Cardiac muscle cell (in vitro differentiated cells and primary cell): ENCODE data around the gene EPHB6. TPM values are rescaled to one million over a fixed set of nuclear protein-coding genes. Genes with fewer than 3 reads are reported as not detected.
A peak's percentile ranks its signal among the peaks of the same experiment; 100 is the strongest.

Experiments used
- DNase-seq, 2 donors: peaks; one replicate each; pipeline versions ENCODE4 v3.0.0 to v3.0.0-alpha.2; 2010 to 2017; ENCODE audit warnings: low read depth in 1 of 2, low spot score in 1 of 2
- H3K27ac ChIP-seq: fragments of 200-600 bp; sonication (generic); 2 replicates; pipeline ENCODE4 v1.5.1; 2016
- H3K27me3 ChIP-seq: fragments of 200-600 bp; sonication (generic); 2 replicates; pipeline ENCODE4 v1.6.0; 2016; ENCODE audit warnings: control low read depth
- H3K36me3 ChIP-seq: fragments of 200-600 bp; sonication (generic); 2 replicates; pipeline ENCODE4 v1.5.1; 2016; ENCODE audit warnings: control low read depth
- H3K4me1 ChIP-seq: fragments of 200-600 bp; sonication (generic); 2 replicates; pipeline ENCODE4 v1.8.1; 2017; ENCODE audit warnings: low read depth, mild to moderate bottlenecking, mixed run types
- H3K4me3 ChIP-seq: fragments of 200-600 bp; sonication (generic); 2 replicates; pipeline ENCODE4 v1.5.1; 2016; ENCODE audit warnings: mild to moderate bottlenecking
- H3K9me3 ChIP-seq: fragments of 200-600 bp; sonication (generic); 2 replicates; pipeline ENCODE4 v1.5.1; 2017; ENCODE audit warnings: low read depth, mild to moderate bottlenecking, control low read depth
- polyA plus RNA-seq: library from polyadenylated mRNA; unstranded; fragments of >200 nt; fragmentation: Nextera tagmentation; extraction: Ambion mirVana; gene quantifications from 2 replicates; pipeline ENCODE4 v1.2.1, GENCODE V29; 2016
- total RNA-seq: library from RNA; depleted of rRNA; stranded (reverse); fragments of >200 nt; gene quantifications from 2 replicates; pipeline ENCODE4 v1.2.3, GENCODE V29; 2016
- TF ChIP-seq, protein P1 (sequence below): IDR thresholded peaks from 2 replicates; pipeline ENCODE4 v1.5.1; 2012; ENCODE audit warnings: low read depth, mild to moderate bottlenecking, low read length

Gene EPHB6
- total and polyA plus RNA-seq, 2 experiments from 2014 or later = 15.7 to 27.7 TPM

DNA sequence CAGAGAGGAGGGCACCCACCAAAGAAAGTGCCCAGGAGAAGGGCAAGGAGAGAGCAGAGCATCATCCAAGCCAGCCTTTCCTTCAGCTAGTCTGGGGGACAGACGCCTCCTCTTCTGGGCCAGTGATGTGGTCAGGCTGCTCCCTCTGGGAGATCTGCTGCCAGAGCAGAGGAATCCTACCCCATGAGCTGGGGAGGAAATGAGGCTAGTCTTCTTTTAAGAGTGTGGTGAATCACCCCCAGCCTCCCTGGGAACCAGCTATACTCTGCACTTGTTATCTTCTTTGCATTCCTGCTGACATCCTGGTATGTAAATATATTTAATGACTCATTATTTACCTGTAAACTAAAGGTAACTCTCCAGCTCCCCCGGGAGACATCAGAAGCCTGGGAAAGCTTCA, 41.6 kb upstream of the EPHB6 start:
- H3K27ac ChIP-seq = no peak overlapping the region
- H3K4me1 ChIP-seq = no peaks in the 10 kb centered on the region
- H3K9me3 ChIP-seq = no peaks in the 10 kb centered on the region
- DNase-seq = peak in 1 of 2 donors; percentile 63
- H3K4me3 ChIP-seq = no peak overlapping the region
- H3K36me3 ChIP-seq = no peaks in the 10 kb centered on the region
- no peaks in the 10 kb centered on the region for H3K27me3 ChIP-seq
- TF ChIP-seq, protein P1, sequence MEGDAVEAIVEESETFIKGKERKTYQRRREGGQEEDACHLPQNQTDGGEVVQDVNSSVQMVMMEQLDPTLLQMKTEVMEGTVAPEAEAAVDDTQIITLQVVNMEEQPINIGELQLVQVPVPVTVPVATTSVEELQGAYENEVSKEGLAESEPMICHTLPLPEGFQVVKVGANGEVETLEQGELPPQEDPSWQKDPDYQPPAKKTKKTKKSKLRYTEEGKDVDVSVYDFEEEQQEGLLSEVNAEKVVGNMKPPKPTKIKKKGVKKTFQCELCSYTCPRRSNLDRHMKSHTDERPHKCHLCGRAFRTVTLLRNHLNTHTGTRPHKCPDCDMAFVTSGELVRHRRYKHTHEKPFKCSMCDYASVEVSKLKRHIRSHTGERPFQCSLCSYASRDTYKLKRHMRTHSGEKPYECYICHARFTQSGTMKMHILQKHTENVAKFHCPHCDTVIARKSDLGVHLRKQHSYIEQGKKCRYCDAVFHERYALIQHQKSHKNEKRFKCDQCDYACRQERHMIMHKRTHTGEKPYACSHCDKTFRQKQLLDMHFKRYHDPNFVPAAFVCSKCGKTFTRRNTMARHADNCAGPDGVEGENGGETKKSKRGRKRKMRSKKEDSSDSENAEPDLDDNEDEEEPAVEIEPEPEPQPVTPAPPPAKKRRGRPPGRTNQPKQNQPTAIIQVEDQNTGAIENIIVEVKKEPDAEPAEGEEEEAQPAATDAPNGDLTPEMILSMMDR = no peak

DNA sequence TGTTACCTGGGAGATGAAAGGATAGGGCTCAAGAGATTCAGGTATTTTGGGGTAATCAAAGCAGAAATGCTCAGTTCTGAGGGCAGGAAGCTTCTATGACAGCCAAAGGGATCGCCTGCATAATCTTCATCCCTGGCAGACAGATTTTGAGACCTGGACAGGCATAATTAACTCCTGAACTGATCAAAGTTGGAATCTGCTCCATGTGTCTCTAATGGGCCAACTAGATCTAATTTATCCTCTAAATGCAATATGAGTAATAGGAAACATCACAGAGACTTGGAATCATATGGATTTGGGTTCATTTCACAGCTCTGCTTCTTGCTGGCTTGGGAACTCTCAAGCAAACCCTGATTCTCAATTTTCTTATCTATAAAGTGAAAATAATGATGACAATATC, 41.2 kb upstream of the EPHB6 start:
- TF ChIP-seq, protein P1 = no peak
- Histone ChIP-seq H3K27me3 (no peaks in the 10 kb centered on the region), H3K9me3 (no peaks in the 10 kb centered on the region), H3K4me3 (no peak overlapping the region), H3K27ac (no peak overlapping the region), H3K36me3 (no peaks in the 10 kb centered on the region), H3K4me1 (no peaks in the 10 kb centered on the region)
- no peak for DNase-seq

DNA sequence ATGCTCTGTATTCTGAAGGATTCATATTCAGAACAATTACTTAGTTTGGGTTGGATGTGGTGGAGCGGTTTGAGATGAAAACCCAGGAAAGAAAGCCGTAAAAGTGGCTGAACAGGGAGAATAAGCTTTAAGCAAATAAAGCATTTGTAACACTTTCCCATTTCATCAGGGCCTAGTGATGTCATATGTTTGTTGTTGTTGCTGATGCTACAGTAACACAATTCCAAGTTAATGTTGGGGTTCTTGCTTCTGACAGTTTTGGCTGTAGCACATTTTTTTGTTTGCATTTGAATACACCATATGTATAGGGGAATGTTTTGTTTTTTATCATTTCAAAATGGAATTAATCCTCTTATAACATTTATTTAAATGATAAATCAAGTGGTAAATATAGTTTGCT, 40.4 kb upstream of the EPHB6 start:
- TF ChIP-seq, protein P1 = no peak
- no peaks in the 10 kb centered on the region for H3K9me3 ChIP-seq
- no peak for DNase-seq
- no peaks in the 10 kb centered on the region for H3K36me3 ChIP-seq
- no peaks in the 10 kb centered on the region for H3K27me3 ChIP-seq
- no peaks in the 10 kb centered on the region for H3K4me1 ChIP-seq
- no peak overlapping the region for H3K4me3 ChIP-seq
- no peak overlapping the region for H3K27ac ChIP-seq

DNA sequence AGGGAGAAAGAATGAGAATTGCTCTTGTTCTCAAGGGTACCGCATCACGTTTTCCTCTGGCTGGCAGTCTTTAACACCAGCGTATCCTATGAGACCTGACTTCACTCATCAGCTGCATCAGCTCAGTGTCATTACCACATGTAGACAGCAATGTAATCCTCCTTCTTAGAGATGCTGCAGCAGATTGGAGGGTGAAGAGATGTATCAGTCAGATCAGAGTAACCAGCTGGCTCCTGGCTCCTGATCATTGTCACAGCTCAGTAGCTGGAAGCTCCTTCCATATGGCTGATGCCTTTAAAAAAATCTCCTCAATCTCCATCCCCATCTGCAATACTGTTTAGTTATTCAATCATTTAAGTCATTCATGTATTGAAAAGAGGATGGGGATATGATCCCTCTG, 39.7 kb upstream of the EPHB6 start:
- Histone ChIP-seq H3K4me1 (no peaks in the 10 kb centered on the region), H3K9me3 (no peaks in the 10 kb centered on the region), H3K27me3 (no peaks in the 10 kb centered on the region), H3K4me3 (no peak overlapping the region), H3K36me3 (no peaks in the 10 kb centered on the region), H3K27ac (no peak overlapping the region)
- TF ChIP-seq, protein P1 = no peak
- no peak for DNase-seq

DNA sequence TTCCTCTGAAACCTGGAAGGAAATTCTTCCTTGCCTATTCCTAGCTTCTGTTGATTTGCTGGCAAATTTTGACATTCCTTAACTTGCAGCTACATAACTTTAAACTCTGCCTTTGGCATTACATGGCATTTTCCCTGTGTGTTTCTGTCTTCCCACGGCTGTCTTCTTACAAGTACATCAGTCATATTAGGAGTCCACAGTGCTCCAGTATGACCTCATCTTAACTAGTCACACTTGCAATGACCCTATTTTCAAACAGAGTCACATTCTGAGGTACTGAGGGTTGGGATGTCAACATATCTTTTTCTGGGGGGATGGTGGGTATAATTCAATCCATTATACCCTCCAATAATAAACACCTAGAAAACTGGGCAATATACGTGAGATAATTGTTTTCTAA, 37.4 kb upstream of the EPHB6 start:
- Histone ChIP-seq H3K9me3 (no peaks in the 10 kb centered on the region), H3K4me1 (no peaks in the 10 kb centered on the region), H3K36me3 (no peaks in the 10 kb centered on the region), H3K27ac (no peak overlapping the region), H3K4me3 (no peak overlapping the region), H3K27me3 (no peaks in the 10 kb centered on the region)
- no peak for DNase-seq
- TF ChIP-seq, protein P1 = no peak

DNA sequence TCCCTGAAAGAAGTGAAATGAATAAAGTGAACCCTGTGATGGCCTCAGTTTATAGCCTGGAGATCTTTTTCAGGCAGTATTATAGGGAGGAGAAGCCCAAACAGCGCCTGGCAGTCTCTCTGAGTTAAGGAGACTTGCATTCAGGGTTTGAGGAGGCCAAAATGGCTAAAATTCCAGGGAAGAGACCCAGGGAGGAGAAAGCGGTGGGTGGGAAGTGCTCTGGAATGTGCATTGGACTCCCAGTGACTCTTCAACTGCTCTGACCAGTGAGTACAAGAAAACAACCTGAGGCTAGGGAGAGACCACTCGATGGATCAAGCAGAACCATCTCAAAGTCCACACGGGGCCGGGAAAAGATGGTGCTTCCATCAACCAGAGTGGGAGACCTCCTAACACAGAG, 35.3 kb upstream of the EPHB6 start:
- DNase-seq = no peak
- H3K27ac ChIP-seq = no peak overlapping the region
- no peaks in the 10 kb centered on the region for H3K36me3 ChIP-seq

More for the DNA sequence above, 35.3 kb upstream of the EPHB6 start:
- H3K9me3 ChIP-seq = no peaks in the 10 kb centered on the region
- no peaks in the 10 kb centered on the region for H3K4me1 ChIP-seq
- H3K27me3 ChIP-seq = no peaks in the 10 kb centered on the region
- TF ChIP-seq, protein P1 = no peak
- H3K4me3 ChIP-seq = no peak overlapping the region
